Osteoblast (primary cell): ENCODE data around the gene HPSE2. TPM values are rescaled to one million over a fixed set of nuclear protein-coding genes. Genes with fewer than 3 reads are reported as not detected.

Experiments used
- DNase-seq: peaks from one replicate; pipeline ENCODE4 v3.0.0; 2011; ENCODE audit warnings: low spot score, mixed read lengths; ENCODE audit not compliant: insufficient read length; ENCODE audit errors: missing footprints
- H2AFZ ChIP-seq: 2 replicates; pipeline ENCODE4 v1.6.0; 2011; ENCODE audit warnings: mild to moderate bottlenecking, low read length
- H3K27ac ChIP-seq: 2 replicates; pipeline ENCODE4 v1.5.1; 2011; ENCODE audit warnings: mild to moderate bottlenecking, low read depth, low read length, moderate library complexity
- H3K27me3 ChIP-seq: 2 replicates; pipeline ENCODE4 v1.6.0; 2012; ENCODE audit warnings: mild to moderate bottlenecking, control low read depth, inconsistent platforms, low read length, moderate library complexity; ENCODE audit not compliant: insufficient read depth
- H3K36me3 ChIP-seq: 2 replicates; pipeline ENCODE4 v1.5.1; 2011; ENCODE audit warnings: mild to moderate bottlenecking, low read length, control low read depth, moderate library complexity; ENCODE audit not compliant: insufficient read depth
- H3K4me1 ChIP-seq: 2 replicates; pipeline ENCODE4 v1.5.1; 2011; ENCODE audit warnings: mild to moderate bottlenecking, low read length, control low read depth, moderate library complexity; ENCODE audit not compliant: insufficient read depth
- H3K4me2 ChIP-seq: 2 replicates; pipeline ENCODE4 v1.6.0; 2011; ENCODE audit warnings: mild to moderate bottlenecking, low read length; ENCODE audit not compliant: insufficient read depth
- H3K4me3 ChIP-seq: fragments of 200-600 bp; sonication (generic); 3 replicates; pipeline ENCODE4 v1.5.1; 2012; ENCODE audit warnings: mild to moderate bottlenecking, low read length, inconsistent platforms; ENCODE audit not compliant: insufficient read depth
- H3K79me2 ChIP-seq: 2 replicates; pipeline ENCODE4 v1.6.0; 2012; ENCODE audit warnings: mild to moderate bottlenecking, low read length, control low read depth, inconsistent platforms; ENCODE audit not compliant: insufficient read depth
- H3K9me3 ChIP-seq: 2 replicates; pipeline ENCODE4 v1.5.1; 2011; ENCODE audit warnings: low read depth, low read length, control low read depth
- H4K20me1 ChIP-seq: 2 replicates; pipeline ENCODE4 v1.6.0; 2012; ENCODE audit warnings: mild to moderate bottlenecking, low read length, control low read depth; ENCODE audit not compliant: insufficient read depth
- total RNA-seq: library from RNA; depleted of rRNA; stranded (reverse); fragments of >200 nt; gene quantifications from 2 replicates; pipeline ENCODE4 v1.2.3, GENCODE V29; 2012
- TF ChIP-seq, protein P1 (sequence below): IDR thresholded peaks from 2 replicates; pipeline ENCODE4 v1.5.1; 2011; ENCODE audit warnings: mild to moderate bottlenecking, low read depth, low read length, moderate library complexity; ENCODE audit errors: extremely low read depth

The HPSE2 gene
- total RNA-seq, 1 donor, result not detected

- no peak overlapping the region for H3K27ac ChIP-seq
- H3K36me3 ChIP-seq, result no peaks in the 10 kb centered on the region
- H3K4me3 ChIP-seq, result no peak overlapping the region
- DNase-seq, result no peak
- no peaks in the 10 kb centered on the region for H3K4me1 ChIP-seq
- peaks cover 12% of the 10 kb centered on the region for H3K9me3 ChIP-seq
- H3K4me2 ChIP-seq, result no peak overlapping the region
- H2AFZ ChIP-seq, result no peak overlapping the region
- H3K27me3 ChIP-seq, result no peaks in the 10 kb centered on the region
- no peaks in the 10 kb centered on the region for H4K20me1 ChIP-seq
- TF ChIP-seq, protein P1, sequence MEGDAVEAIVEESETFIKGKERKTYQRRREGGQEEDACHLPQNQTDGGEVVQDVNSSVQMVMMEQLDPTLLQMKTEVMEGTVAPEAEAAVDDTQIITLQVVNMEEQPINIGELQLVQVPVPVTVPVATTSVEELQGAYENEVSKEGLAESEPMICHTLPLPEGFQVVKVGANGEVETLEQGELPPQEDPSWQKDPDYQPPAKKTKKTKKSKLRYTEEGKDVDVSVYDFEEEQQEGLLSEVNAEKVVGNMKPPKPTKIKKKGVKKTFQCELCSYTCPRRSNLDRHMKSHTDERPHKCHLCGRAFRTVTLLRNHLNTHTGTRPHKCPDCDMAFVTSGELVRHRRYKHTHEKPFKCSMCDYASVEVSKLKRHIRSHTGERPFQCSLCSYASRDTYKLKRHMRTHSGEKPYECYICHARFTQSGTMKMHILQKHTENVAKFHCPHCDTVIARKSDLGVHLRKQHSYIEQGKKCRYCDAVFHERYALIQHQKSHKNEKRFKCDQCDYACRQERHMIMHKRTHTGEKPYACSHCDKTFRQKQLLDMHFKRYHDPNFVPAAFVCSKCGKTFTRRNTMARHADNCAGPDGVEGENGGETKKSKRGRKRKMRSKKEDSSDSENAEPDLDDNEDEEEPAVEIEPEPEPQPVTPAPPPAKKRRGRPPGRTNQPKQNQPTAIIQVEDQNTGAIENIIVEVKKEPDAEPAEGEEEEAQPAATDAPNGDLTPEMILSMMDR, result no peak
- no peaks in the 10 kb centered on the region for H3K79me2 ChIP-seq
Observed at GRCh38 chr10:99005254-99005653, 230.4 kb downstream of the HPSE2 start.

- TF ChIP-seq, protein P1, result no peak
- H3K36me3 ChIP-seq, result no peaks in the 10 kb centered on the region
- no peak overlapping the region for H3K4me3 ChIP-seq
- H4K20me1 ChIP-seq, result no peaks in the 10 kb centered on the region
- H2AFZ ChIP-seq, result no peak overlapping the region
- no peak for DNase-seq
- no peak overlapping the region for H3K27ac ChIP-seq
- H3K79me2 ChIP-seq, result no peaks in the 10 kb centered on the region
- H3K9me3 ChIP-seq, result peaks cover 12% of the 10 kb centered on the region
- H3K4me2 ChIP-seq, result no peak overlapping the region
- no peaks in the 10 kb centered on the region for H3K27me3 ChIP-seq
- no peaks in the 10 kb centered on the region for H3K4me1 ChIP-seq
Observed at GRCh38 chr10:99004738-99005137, 230.9 kb downstream of the HPSE2 start.

DNA sequence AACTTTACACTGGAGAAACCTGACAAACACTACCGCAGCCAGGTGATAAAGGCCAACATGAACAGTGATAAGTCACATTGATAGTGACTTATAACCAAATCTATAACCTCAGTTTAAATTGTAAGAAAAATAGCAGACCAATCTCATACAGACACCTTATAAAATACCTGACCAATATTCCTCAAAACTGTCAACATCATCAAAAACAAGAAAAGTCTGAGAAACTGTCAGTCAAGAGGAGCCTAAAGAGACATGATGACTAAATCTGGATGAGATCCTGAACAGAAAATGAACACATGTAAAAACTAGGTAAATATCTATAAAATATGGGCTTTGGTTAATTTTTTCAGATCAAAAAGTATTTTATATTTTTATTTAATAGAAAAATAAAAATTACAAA is 233.3 kb downstream of the HPSE2 start:
- no peaks in the 10 kb centered on the region for H3K79me2 ChIP-seq
- H3K4me1 ChIP-seq, result no peaks in the 10 kb centered on the region
- TF ChIP-seq, protein P1, result no peak
- H2AFZ ChIP-seq, result no peak overlapping the region
- peaks cover 12% of the 10 kb centered on the region for H3K9me3 ChIP-seq
- no peaks in the 10 kb centered on the region for H3K27me3 ChIP-seq
- no peak overlapping the region for H3K4me2 ChIP-seq
- no peak overlapping the region for H3K27ac ChIP-seq
- no peaks in the 10 kb centered on the region for H3K36me3 ChIP-seq
- no peaks in the 10 kb centered on the region for H4K20me1 ChIP-seq
- no peak for DNase-seq
- H3K4me3 ChIP-seq, result no peak overlapping the region

GRCh38 chr10:98997596-98997995 is 238.1 kb downstream of the HPSE2 start:
- Histone ChIP-seq H3K79me2 (no peaks in the 10 kb centered on the region), H3K27ac (no peak overlapping the region), H4K20me1 (no peaks in the 10 kb centered on the region), H3K4me2 (no peak overlapping the region), H3K9me3 (no peaks in the 10 kb centered on the region), H3K4me3 (no peak overlapping the region), H2AFZ (no peak overlapping the region), H3K27me3 (no peaks in the 10 kb centered on the region), H3K36me3 (no peaks in the 10 kb centered on the region), H3K4me1 (no peaks in the 10 kb centered on the region)
- DNase-seq, result no peak
- TF ChIP-seq, protein P1, result no peak
